Measurements from ENCODE around the gene NTM. TPM values are rescaled to one million over a fixed set of nuclear protein-coding genes. Genes with fewer than 3 reads are reported as not detected.

The NTM gene
- total and polyA plus RNA-seq, 2 donors (not counting 1 experiment from before 2014, with no cell fraction given), result 12.3 to 28.6 TPM

DNA sequence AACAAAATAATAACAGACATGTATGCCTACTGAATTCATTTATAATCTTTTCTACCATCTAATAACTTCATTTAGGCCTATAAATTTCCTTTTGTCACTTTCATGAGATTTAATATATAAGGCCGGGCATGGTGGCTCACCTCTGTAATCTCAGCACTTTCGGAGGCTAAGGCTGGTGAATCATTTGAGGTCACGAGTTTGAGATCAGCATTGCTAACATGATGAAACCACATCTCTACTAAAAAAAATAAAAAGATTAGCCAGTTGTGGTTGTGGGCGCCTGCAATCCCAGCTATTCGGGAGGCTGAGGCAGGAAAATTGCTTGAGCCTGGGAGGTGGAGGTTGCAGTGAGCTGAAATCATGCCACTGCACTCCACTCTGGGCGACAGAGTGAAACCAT, 14.2 kb upstream of the NTM start:
- H3K36me3 ChIP-seq (ENCODE audit: control insufficient read depth, insufficient read depth, low read length), result no peaks in the 10 kb centered on the region
- no peak overlapping the region for H3K27ac ChIP-seq (ENCODE audit: insufficient read depth, low read length)
- H3K4me3 ChIP-seq (replicated peaks in 1 of 4; ENCODE audit: control extremely low read depth in 1 of 4, insufficient read depth in 1 of 4, low read depth in 3 of 4, low read length in 4 of 4), result no peak overlapping the region
- H3K4me1 ChIP-seq (ENCODE audit: control insufficient read depth, extremely low read depth, insufficient read depth, low read length), result no peaks in the 10 kb centered on the region
- no peak overlapping the region for H3K4me2 ChIP-seq (ENCODE audit: extremely low read depth, insufficient read depth, low read length)
- no peaks in the 10 kb centered on the region for H3K27me3 ChIP-seq (ENCODE audit: control insufficient read depth, insufficient read depth, low read length)
- no peak overlapping the region for H3K9ac ChIP-seq (ENCODE audit: insufficient read depth, low read length)
- TF ChIP-seq, protein P1, sequence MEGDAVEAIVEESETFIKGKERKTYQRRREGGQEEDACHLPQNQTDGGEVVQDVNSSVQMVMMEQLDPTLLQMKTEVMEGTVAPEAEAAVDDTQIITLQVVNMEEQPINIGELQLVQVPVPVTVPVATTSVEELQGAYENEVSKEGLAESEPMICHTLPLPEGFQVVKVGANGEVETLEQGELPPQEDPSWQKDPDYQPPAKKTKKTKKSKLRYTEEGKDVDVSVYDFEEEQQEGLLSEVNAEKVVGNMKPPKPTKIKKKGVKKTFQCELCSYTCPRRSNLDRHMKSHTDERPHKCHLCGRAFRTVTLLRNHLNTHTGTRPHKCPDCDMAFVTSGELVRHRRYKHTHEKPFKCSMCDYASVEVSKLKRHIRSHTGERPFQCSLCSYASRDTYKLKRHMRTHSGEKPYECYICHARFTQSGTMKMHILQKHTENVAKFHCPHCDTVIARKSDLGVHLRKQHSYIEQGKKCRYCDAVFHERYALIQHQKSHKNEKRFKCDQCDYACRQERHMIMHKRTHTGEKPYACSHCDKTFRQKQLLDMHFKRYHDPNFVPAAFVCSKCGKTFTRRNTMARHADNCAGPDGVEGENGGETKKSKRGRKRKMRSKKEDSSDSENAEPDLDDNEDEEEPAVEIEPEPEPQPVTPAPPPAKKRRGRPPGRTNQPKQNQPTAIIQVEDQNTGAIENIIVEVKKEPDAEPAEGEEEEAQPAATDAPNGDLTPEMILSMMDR (conservative IDR thresholded peaks at IDR 0.05 in 1 of 2, IDR thresholded peaks at IDR 0.05 in 1 of 2; ENCODE audit: low read depth in 1 of 2, low read length in 2 of 2), result no peak
- TF ChIP-seq EZH2 (IDR thresholded peaks at IDR 0.05; ENCODE audit: low read length, missing control alignments), result no peak
- H2AFZ ChIP-seq (ENCODE audit: low read length), result no peak overlapping the region
- H3K9me3 ChIP-seq (ENCODE audit: control insufficient read depth, insufficient read depth, low read depth, low read length), result no peaks in the 10 kb centered on the region
- H4K20me1 ChIP-seq (ENCODE audit: control insufficient read depth, extremely low read depth, insufficient read depth, low read length), result no peaks in the 10 kb centered on the region
- peak; percentile 28 to 83 for DNase-seq (ENCODE audit: low read depth in 2 of 2)
- H3K79me2 ChIP-seq (ENCODE audit: control insufficient read depth, insufficient read depth, low read length), result no peaks in the 10 kb centered on the region

DNA sequence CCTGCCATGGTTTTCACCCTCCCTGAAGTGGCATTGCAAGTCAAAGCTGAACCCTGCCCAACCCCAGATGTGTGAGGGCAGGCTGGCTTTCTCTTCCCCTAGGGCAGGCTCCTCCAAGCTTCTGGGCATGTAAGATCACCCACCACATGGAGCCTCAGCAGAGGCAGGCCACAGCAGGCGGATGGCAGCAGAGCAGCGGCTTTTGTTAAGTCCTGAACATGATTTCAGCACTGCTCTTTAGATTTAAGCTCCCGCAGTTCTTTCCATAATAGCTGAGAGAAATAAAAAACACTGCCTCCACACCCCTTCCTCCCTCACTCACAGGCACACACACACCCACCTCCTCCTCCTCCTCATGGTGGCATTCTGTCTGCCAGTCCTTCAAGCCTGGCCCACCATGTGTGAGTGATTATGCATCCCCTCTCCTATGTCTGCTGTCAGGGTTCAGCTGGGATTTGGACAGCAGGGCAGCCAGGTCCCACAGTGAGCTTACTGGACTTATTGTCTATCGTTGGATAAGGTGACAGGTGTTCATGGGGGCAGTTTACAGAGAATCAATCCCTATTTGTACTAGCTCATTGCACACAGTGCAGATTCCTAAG, 5.0 kb upstream of the NTM start:
- Histone ChIP-seq H3K79me2 (ENCODE audit: control insufficient read depth, insufficient read depth, low read length) (no peaks in the 10 kb centered on the region), H3K9me3 (ENCODE audit: control insufficient read depth, insufficient read depth, low read depth, low read length) (no peaks in the 10 kb centered on the region), H3K9ac (ENCODE audit: insufficient read depth, low read length) (no peak overlapping the region), H3K4me2 (ENCODE audit: extremely low read depth, insufficient read depth, low read length) (no peak overlapping the region), H4K20me1 (ENCODE audit: control insufficient read depth, extremely low read depth, insufficient read depth, low read length) (no peaks in the 10 kb centered on the region), H3K27me3 (ENCODE audit: control insufficient read depth, insufficient read depth, low read length) (no peaks in the 10 kb centered on the region), H3K4me1 (ENCODE audit: control insufficient read depth, extremely low read depth, insufficient read depth, low read length) (no peaks in the 10 kb centered on the region), H3K27ac (ENCODE audit: insufficient read depth, low read length) (no peak overlapping the region), H3K4me3 (replicated peaks in 1 of 4; ENCODE audit: control extremely low read depth in 1 of 4, insufficient read depth in 1 of 4, low read depth in 3 of 4, low read length in 4 of 4) (no peak overlapping the region), H2AFZ (ENCODE audit: low read length) (no peak overlapping the region), H3K36me3 (ENCODE audit: control insufficient read depth, insufficient read depth, low read length) (no peaks in the 10 kb centered on the region)
- no peak for DNase-seq (ENCODE audit: low read depth in 2 of 2)
- no peak for TF ChIP-seq EZH2 (IDR thresholded peaks at IDR 0.05; ENCODE audit: low read length, missing control alignments)
- TF ChIP-seq, protein P1 (conservative IDR thresholded peaks at IDR 0.05 in 1 of 2, IDR thresholded peaks at IDR 0.05 in 1 of 2; ENCODE audit: low read depth in 1 of 2, low read length in 2 of 2), result no peak

DNA sequence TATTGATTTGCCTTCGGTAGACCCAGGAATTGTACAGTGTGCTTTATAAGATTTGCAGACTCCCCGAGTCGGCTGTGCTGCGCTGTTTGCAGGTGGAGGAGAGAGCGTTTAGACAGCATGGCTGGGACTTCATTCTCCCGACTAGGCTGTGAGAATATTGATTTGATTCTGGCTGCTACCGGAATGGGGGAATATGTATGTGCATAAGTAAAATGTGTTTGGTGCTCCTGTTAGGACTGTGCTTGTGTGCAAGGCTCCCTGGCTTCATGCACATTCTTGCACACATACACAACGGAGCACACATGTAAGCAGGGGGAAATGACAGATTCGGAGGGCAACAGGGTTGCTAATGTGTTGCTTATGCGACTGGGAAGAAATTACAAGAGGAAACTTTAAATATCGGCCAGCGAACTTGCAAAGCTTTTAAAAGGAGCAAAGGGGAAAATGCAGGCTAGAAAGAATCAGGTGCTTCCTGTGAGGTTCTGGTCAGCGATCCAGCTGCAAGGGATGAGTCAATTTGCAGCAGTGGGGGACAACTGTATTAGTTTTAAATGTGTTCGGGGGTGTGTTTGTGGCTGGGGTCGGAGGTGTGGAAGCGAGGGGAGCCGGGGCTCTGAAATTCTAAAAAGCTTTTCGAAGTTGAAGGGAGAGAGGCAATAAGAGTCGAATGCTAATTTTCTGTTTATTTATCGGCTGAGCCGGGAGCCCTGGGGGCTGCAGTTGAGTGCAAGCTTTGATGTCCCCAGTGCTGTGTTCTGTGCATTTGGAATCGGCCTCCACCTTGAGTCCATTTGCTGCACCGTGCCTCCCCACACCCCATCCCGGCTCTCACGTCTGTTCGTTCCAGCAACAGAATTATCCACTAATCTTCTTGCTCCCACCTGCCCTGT, 731 bp downstream of the NTM start:
- TF ChIP-seq, protein P1 (conservative IDR thresholded peaks at IDR 0.05 in 1 of 2, IDR thresholded peaks at IDR 0.05 in 1 of 2; ENCODE audit: low read depth in 1 of 2, low read length in 2 of 2), result no peak
- peak; percentile 28 for TF ChIP-seq EZH2 (IDR thresholded peaks at IDR 0.05; ENCODE audit: low read length, missing control alignments)
- Histone ChIP-seq H3K4me3 (replicated peaks in 1 of 4; ENCODE audit: control extremely low read depth in 1 of 4, insufficient read depth in 1 of 4, low read depth in 3 of 4, low read length in 4 of 4) (no peak overlapping the region), H3K9ac (ENCODE audit: insufficient read depth, low read length) (no peak overlapping the region), H2AFZ (ENCODE audit: low read length) (no peak overlapping the region), H4K20me1 (ENCODE audit: control insufficient read depth, extremely low read depth, insufficient read depth, low read length) (no peaks in the 10 kb centered on the region), H3K79me2 (ENCODE audit: control insufficient read depth, insufficient read depth, low read length) (no peaks in the 10 kb centered on the region), H3K27me3 (ENCODE audit: control insufficient read depth, insufficient read depth, low read length) (peaks cover 5% of the 10 kb centered on the region), H3K4me2 (ENCODE audit: extremely low read depth, insufficient read depth, low read length) (no peak overlapping the region), H3K36me3 (ENCODE audit: control insufficient read depth, insufficient read depth, low read length) (no peaks in the 10 kb centered on the region), H3K27ac (ENCODE audit: insufficient read depth, low read length) (no peak overlapping the region), H3K4me1 (ENCODE audit: control insufficient read depth, extremely low read depth, insufficient read depth, low read length) (no peaks in the 10 kb centered on the region), H3K9me3 (ENCODE audit: control insufficient read depth, insufficient read depth, low read depth, low read length) (no peaks in the 10 kb centered on the region)
- DNase-seq (ENCODE audit: low read depth in 2 of 2), result no peak
